Lower leg skin (tissue), 3 donors: ENCODE results near the gene FGF23.

ENCODE experiments used
- CTCF ChIP-seq, 3 donors: fragments of 450-650 bp; IDR thresholded peaks; one replicate each; pipeline ENCODE4 v1.5.1; 2016; ENCODE audit warnings: antibody characterized with exemption in 3 of 3, mild to moderate bottlenecking in 3 of 3, moderate library complexity in 2 of 3
- POLR2A ChIP-seq, 2 donors: fragments of 450-650 bp; IDR thresholded peaks; one replicate each; pipeline ENCODE4 v1.6.1; 2016 to 2017; ENCODE audit warnings: antibody characterized with exemption in 2 of 2, mild to moderate bottlenecking in 1 of 2, moderate library complexity in 1 of 2

- TF ChIP-seq CTCF (IDR thresholded peaks at IDR 0.05) (no peak), POLR2A (IDR thresholded peaks at IDR 0.05) (no peak)
These were observed 55.1 kb downstream of the FGF23 start for GRCh38 chr12:4324366-4324765.
